ENCODE measurements around the gene CIPC.

DNA sequence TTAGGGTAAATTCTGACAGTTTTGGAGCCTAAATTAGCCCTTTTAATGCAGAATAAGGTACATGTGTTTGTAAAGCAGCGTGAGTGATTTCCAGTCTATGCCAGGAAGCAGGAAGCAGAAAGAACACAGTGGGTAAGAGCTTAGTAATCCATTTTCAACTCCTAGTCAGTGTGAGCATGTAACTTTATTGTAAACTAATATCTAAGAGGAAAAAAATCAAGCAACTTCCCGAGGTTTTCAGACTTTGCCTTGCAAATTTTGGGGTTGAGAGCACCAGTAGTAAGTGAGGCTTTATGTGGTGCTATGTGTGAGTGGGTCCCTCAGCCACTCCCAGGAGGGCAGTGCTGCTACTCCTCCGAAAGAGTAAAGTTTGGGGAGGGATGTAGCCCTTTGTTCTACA is 2.9 kb downstream of the CIPC start:
- TF ChIP-seq, protein P1, sequence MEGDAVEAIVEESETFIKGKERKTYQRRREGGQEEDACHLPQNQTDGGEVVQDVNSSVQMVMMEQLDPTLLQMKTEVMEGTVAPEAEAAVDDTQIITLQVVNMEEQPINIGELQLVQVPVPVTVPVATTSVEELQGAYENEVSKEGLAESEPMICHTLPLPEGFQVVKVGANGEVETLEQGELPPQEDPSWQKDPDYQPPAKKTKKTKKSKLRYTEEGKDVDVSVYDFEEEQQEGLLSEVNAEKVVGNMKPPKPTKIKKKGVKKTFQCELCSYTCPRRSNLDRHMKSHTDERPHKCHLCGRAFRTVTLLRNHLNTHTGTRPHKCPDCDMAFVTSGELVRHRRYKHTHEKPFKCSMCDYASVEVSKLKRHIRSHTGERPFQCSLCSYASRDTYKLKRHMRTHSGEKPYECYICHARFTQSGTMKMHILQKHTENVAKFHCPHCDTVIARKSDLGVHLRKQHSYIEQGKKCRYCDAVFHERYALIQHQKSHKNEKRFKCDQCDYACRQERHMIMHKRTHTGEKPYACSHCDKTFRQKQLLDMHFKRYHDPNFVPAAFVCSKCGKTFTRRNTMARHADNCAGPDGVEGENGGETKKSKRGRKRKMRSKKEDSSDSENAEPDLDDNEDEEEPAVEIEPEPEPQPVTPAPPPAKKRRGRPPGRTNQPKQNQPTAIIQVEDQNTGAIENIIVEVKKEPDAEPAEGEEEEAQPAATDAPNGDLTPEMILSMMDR (conservative IDR thresholded peaks at IDR 0.05; ENCODE audit: low read length), result no peak
- no peak for TF ChIP-seq EZH2phosphoT487 (IDR thresholded peaks at IDR 0.05; ENCODE audit: borderline replicate concordance)

All from Loucy (cell line).